ENCODE measurements around the gene GINS2.
A peak's percentile ranks its signal among the peaks of the same experiment; 100 is the strongest.

GINS2 gene

DNA sequence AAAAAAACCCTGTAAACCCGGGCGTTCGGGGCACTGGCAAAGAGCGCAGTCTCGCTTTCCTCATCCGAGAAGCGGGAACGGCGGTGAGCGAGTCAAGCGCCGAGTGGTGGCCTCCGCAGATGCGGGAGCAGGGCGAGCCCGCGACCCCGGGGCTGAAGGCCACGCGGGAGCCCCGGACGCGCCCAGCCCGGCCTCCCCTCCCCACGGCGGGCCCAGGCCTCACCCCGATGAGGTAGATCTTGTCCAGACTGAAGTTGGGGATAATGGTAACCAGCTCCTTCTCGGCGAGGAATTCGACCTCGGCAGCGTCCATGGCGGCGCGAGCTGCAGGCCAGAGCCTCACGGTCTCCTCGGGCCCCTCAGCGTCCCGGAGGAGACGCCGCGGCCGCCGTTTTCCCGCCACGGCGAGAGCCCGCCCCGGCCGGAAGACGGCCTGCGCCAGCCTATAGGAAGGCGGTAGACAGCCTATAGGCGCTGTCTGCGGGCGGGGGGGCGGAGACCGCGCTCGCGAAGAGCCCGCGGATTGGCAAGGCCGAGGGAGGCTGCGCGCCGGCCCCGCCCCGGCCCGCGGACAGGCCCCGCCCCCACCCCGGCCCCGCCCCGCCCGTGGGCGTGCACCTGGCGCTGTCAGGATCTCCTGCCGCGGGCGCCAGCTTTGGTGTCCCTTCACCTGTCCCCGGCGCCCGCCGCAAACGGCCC, at the start of gene GINS2:
GINS2 (minus strand) TSS at position 369 of the 699 bp plus-strand sequence; CDS start at position 313, 56 bp downstream.
- peak; percentile 100 for DNase-seq (ENCODE audit: low spot score)

DNA sequence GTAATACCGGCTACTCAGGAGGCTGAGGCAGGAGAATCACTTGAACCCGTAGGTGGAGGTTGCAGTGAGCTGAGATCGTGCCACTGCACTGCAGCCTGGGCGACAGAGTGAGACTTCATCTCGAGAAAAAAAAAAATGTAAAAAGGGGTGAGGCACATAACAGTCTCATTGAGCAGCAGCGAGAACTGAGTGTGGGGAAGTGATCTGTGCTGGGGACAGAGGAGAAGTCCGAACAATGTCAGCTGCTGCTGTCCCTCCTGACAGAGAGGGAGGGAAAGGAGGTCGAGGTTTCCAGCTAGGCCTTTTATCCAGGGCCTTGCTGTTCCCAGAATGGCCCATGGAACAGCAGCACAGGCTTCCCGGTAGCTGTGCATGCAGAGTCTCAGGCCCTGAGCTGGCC, 48.2 kb upstream of the GINS2 start:
- DNase-seq (ENCODE audit: low spot score), result no peak

DNA sequence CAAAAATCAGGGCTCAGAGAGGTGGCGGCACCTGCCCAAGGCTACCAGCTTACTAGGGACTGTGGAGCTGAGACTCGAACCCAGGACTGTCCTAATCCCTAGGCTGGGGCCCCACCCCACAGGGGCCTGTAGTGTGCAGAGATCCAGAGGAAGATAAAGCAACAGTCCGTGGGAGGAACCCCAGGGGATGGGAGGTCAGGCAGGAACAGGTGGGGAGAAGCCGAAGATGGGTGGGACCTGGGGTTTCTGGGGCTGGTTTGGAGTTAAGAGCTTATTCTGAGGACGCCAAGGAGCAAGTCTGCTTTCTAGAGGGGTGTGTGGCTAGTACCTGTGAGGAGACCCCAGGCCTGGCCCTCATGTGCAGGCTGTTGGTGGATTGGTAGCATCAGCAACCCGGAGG, 47.2 kb upstream of the GINS2 start:
- no peak for DNase-seq (ENCODE audit: low spot score)

DNA sequence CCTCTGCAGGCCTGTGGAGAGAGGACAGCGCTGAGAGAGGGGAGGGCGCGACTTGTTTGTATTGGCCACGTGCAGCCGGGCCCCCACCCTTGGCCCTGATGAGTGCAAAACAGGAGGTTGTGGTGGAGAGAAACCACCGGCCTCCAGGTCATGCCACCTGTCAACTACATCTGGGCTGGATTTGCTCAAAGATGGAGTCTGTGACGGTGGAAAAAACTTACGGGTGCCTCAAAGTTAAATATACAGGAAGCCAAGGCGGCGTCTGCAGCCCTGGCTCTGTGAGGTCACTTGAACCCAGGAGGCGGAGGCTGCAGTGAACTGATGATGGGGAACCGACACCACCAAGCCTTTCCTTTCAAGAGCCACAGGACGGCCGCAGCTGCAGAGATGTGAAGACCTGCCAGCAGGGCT, 46.5 kb upstream of the GINS2 start:
- no peak for DNase-seq (ENCODE audit: low spot score)

DNA sequence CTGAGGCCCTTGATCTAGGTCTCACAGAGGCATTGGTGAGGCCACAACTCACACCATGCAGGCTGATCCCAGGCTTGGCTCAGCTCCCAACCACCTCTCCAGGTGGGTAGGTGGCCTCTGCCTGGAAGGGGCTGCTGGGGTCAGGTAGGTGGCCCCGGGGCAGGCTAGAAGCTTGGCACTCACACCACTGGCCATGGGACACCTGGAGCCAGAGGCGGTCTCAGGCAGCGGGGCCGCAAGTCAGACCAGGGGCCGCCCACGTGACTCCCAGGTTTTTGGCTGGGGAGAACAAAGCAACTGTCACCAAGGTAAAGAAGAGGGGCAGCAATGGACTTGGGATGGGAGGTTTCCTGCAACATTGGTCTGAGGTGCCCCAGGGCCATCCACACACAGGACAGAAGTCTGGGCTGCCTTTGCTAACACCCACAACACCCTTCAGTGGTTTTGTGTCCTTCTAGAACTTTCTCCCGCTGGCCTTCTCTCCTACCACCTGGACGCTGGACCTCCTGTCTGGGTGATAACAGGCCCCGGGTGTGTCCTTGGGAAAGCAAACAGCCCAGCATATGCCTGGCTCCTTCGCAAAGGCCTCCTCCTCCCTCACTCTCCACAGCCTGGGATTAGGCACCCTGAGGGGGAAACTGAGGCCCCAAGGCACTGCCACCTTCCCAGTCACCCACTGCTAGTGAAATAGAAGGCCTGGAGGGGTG, 45.7 kb upstream of the GINS2 start:
- no peak for DNase-seq (ENCODE audit: low spot score)

DNA sequence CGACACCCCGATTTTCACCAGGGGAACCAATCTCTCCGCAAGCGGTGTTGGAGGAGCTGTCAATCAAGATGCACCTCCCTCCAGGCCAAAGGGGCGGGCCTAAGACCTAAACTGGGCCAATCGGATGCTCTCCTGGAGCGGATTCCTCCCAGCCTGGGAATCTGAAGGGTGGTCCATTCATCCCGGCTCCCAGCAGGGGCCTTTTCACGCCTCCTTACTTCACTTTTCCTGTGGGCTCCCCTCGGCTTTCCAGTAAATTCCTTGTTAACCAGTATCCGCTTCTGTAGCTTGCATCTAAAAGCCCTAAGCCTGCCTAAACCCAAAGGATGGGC, 45.1 kb upstream of the GINS2 start:
- no peak for DNase-seq (ENCODE audit: low spot score)

DNA sequence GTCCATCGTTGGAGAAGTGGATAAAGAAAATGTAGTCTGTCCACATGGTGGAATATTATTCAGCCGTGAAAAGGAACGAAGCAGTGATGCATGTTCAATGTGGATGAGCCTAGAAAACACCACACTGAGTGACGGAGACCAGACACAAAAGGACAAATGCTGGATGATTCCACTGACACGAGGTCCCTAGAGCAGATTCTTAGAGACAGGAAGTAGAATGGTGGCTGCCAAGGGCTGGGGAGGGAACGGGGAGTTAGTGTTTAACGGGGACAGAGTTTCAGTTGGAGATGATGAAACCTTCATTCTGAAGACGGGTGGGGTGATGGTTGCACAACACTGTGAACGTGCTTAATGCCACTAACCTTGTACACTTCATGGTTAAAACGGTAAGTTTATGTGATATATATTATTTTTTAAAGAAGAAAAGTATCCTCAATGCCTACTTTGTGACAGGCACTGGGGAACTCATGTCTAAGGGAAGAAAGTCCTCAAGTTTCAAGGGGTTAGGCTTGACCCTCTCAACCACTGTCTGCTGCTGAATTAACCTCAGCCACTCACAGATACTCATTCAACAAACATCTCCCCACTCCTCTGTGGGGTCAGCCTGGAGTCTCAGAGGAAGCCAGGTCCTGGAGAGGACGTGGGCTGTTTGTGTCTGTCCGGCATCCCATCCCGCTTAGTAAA, 44.5 kb upstream of the GINS2 start:
- no peak for DNase-seq (ENCODE audit: low spot score)

DNA sequence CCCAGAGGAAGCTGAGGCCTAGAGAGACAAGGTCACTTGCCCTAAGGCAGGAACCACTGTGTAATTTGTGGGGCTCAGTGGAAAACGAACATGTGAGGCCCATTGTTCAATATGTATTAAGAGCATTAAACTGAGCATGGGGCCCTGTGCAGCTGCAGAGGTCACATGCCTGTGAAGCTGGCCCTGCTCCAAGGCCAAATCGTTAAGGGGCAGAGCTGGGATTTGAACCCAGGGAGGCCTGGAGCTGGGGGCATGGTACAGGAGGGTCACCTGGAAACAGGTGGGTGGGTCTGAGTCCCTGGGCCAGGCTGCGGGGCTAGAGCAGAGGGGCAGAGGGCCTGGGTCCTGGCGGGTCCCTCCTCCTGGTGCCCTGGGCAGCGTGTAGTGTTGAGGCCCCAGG, 42.4 kb upstream of the GINS2 start:
- DNase-seq (ENCODE audit: low spot score), result no peak

DNA sequence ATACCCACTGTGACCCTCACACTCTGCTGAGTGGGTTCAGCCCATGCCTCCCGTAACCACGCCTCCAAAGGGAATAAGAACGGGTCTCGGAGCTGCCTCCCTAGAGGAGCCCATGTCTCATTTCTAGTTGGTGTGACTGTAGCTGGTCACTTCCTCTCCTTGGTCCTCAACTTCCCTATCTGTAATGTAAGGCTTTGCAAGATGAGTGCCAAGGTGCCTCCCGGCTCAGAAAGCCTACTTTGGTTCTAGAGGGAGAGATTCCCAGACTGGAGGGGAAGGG, 41.4 kb upstream of the GINS2 start:
- DNase-seq (ENCODE audit: low spot score), result no peak

DNA sequence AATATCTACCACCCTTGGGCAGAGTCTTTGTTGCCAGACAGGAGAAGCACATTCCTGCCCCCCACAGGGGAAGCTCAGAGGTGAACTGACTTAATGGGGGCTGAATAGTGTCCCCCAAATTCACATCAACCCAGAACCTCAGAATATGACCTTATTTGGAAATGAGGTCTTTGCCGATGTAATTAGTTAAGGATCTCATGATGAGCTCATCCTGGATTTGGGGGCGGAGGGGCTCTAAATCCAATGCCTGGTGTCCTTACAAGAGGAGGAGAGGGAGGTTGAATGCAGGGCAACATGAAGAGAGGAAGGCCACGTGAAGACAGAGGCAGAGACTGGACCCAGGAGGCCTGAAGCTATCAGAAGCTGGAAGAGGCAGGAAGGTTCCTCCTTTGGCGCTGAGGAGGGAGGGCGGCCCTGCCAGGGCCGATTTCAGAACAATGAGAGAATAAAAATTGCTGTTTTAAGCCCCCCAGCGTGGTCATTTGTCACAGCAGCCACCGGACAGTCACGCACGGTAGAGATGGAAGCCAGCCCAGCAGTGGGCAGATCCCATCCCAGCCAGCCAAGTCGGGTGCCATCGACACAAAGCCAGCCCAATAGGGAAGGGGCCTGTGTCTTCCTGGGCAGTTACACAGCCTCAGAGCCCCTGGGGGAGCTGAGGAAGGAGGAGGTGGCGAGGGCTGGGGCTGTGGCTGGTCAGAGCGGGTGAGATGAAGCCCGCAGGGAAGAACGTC, 40.9 kb upstream of the GINS2 start:
- DNase-seq (ENCODE audit: low spot score), result no peak

DNA sequence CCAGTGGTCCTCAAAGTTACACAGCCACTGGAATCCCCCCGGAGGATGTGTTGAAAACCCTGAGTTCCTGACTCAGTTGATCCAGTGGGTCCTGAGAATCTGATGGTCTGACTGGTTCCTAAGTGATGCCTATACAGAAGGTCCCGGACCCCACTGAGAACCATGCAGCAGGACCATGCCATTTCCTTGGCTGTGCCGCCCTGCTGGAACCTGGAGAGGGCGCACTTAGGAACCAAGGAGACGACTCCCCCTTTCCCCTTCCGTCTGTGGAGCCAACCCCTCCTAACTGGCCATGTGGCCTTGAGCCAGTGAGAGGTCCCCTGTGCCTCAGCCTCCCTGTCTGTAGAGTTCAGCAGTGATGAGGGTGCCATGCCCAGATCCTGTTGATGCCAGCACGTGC, 40.1 kb upstream of the GINS2 start:
- no peak for DNase-seq (ENCODE audit: low spot score)

DNA sequence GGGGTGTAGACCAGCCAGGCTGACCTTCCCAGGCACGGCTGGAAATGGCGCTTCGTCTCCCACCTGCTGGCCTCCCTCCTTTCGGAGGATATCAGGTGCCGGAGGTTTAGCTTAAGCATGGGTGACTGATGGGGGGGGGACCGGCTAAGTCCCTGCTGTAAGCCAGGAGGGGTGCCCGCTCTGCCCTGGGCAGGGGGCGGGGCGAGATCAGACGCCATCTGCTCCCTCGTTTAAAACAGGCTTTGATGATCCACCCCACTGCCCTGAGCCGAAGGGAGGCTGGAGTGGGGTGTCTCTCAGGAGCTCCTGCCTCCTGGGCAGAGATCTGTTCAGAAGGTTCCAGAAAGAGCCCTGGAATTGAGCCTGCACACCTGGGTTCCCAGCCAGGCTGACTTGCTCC, 36.2 kb upstream of the GINS2 start:
- DNase-seq (ENCODE audit: low spot score), result no peak

DNA sequence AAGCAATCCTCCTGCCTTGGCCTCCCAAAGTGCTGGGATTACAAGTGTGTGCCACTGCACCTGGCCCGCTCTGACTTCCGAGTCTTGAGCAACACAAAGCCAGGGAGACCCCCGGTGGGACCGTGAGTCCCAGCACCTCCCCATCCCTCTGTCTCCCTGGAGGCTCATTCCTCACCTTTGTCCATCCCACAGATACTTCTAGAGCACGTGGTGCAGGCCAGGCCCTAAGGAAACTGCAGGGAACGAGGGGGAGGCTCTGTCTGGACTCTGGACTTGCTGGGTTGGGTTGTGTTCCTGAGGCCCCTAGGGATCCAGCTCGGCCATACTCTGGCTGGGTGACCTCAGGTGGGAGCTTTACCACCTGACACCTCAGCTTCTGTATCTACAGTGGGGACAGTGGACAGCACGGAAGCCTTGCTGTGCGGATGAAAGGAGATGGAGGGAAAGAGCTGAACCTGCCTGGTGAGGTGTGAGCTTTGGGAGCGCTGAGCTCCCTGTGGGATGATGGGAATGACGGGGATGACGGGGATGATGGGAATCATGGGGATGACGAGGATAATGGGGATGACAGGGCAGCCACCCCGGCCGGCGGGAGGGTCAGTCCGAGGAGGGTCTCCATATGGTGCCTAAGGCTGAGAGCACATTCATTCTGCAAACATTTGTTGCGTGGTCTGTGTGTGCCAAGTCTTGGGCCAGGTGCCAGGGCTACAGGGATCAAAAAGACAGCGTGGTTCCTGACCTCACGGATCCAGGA, 35.5 kb upstream of the GINS2 start:
- DNase-seq (ENCODE audit: low spot score), result no peak

DNA sequence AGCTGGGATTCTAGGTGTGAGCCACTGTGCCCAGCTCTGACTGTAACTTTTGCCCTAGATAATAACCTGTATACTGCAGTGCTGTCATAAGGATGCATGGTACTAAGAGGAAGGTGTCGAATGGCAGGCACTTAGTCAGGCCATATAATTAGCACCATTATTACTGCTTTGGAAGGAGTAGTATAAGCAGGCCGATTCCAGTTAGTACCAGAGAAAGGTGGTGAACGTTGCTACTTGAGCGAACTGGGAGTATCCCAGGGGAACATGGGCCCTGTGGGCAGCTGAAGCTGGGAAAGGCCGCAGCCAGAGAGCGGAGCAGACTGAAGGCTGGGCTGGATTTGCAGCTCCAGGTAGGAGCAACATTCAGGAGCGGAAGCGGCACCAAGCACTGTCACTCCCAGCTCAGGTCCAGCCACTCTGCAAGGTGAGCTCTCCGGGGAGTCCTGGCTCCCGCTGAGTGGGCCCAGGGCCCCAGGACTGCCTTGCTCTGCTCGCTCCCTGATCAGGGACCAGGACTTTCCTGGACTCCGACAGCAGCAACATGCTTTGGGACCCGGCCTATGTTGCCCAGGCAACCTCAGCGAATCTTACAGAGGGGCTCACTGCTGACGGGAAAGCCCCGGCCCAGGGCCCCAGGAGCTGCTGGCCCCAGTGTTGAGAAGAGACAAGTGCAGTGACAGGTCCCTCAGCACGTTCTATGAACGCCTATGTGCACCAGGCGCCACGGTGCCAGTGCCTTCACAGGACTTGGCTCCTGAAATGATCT, 33.6 kb upstream of the GINS2 start:
- no peak for DNase-seq (ENCODE audit: low spot score)

DNA sequence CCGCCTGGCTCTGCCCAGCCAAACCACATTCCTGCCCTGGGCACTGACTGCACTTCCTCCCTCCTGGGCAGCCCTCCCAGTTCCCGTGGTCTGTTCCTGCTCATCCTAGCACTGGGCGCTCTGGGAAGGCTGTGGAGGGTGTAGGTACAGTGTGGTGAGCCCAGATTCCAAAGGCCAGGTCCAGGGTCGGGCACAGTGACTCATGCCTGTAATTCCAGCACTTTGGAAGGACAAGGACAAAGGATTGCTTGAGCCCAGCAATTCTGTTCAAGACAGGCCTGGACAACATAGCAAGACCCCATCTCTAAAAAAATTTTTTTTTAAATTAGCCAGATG, 31.5 kb upstream of the GINS2 start:
- no peak for DNase-seq (ENCODE audit: low spot score)

DNA sequence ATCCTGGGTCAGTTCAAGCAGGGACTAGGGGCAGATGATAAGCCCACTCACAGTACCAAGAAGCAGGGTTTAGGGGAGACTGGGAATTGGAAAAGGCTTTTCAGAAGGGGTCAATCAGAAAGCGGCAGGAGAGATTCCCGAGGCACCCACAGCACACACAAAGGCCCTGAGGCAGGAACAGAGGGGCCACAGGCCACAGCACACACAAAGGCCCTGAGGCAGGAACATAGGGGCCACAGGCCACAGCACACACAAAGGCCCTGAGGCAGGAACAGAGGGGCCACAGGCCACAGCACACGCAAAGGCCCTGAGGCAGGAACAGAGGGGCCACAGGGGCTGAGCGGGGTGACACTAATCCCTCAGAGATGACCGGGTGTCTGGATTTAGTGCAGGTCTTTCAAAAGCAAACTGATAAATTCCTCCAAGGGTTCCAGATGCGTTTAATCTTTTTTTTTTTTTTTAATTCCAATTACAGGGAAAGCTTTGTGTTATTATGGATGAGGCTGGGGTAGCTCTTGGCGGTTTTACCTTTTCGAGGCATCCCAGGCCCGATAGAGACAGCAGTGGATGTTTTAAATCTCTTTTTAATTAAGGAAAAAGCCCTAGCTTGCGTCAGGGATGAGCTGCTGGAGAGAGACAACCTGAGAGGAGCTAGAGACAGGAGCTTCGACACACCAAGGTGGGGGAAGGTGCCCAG, 31.0 kb upstream of the GINS2 start:
- no peak for DNase-seq (ENCODE audit: low spot score)

DNA sequence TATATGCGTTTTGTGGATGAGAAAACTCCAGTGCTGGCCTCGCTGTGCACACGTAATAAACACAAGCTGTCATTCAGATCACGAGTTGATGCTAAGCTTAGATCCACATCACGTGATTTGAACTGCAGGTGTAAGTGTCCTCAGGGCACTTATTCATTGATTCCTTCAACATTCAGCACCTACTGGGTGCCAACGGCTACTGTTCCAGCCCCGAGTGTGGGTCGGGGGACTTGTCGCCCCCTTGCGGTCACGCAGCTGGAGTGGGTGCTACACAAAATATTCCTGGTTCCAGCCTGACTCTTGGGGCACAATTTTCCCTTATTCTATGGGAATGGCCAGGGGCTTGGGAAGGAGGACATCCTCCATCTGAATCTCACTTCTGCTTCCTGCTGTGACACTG, 29.9 kb upstream of the GINS2 start:
- no peak for DNase-seq (ENCODE audit: low spot score)

DNA sequence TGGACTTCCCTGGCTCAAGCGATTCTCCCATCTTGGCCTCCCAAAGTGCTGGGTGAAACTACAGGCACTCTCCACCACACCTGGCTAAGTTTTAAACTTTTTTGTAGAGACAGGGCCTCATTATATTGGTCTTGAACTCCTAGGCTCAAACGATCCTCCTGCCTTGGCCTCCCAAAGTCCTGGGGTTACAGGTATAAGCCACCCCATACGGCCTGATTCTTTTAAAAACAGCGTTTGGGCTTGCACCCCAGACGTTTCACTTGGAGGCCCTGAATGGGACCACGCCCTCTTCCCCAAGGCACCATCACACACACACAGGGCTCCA, 29.4 kb upstream of the GINS2 start:
- DNase-seq (ENCODE audit: low spot score), result no peak

DNA sequence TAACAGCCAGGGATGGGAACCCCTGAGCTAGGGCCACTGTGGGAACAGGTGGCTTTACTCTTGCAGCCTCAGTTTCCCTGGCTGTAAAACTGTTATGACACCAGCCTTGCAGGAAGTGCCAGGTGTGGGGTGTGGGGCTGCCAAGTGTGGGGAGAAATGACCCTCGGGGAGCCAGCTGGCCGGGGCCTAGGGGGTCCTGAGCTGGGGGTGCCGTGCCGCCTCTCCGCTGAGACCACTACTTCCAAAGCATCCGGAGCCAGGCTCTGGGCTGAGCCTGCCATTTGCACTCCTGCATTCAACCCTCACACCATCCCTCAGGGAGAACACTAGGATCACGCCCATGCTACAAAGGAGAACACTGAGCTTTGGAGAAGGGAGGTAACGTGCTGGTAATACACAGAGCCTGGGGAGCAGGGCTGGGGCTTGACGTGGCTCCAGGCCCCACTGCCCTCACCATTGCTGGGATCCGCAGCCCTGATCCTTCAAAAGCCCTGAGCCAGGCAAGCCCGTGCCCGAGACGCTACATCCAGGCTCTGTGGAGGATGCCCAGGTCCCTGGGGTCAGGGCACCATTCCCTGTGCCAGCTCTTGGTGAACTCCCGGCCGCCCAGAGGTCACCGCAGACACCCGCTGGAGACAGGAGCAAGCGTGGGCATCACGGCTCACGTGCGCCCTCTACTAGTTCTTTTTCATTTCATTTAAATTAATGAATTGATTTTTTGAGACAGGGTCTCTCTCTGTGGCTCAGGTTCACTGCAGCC, 28.8 kb upstream of the GINS2 start:
- DNase-seq (ENCODE audit: low spot score), result peak; percentile 84

DNA sequence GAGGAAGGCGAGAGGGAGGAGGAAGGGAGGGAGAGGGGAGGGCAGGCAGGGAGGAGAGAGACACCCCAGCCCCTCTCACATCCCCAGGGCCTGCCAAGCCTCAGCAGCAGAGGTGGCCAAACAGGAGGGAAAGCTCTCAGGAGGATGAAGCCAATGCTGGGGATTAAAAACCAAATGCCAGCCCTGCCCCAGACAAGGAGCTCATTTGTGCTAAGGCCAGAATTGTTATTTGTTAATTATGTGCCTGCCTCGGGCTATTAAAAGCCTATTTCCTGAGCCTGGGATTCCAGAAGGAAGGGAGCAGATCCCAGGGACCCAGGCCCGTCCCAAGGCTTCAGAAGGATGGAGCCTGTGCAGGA, 27.9 kb upstream of the GINS2 start:
- DNase-seq (ENCODE audit: low spot score), result no peak

Data from AG08396 (cell line).